Measurements from ENCODE around the gene ARL5B. TPM values are rescaled to one million over a fixed set of nuclear protein-coding genes. Genes with fewer than 3 reads are reported as not detected.

The ARL5B gene
- total and polyA plus RNA-seq, 8 donors, result 2.3 to 40.4 (median 3.9) TPM

DNA sequence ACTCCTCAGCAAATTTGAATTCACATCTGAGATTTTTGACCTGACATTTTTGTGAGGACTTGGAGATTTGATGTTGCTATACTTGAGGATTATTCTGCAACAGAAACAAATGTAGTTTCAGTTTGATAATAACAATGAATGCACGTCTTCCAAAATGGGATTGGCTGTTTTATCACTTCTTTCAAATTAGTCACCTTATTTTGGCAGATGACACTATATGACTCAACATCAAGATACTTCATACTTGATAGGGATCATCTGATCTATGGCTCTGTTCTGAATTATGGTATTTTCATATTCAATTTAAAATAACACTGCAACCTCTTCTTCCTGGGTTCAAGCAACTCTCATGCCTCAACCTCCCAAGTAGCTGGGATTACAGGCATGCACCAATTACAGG lies 24.2 kb downstream of the ARL5B start:
- intact Hi-C loops (cut with DNase I; ENCODE audit: low total_unique reads), result no loop called here
- no peak overlapping the region for H3K4me3 ChIP-seq
- TF ChIP-seq EP300 (IDR thresholded peaks at IDR 0.05) (no peak), POLR2A (IDR thresholded peaks at IDR 0.05) (no peak), POLR2AphosphoS5 (IDR thresholded peaks at IDR 0.05) (no peak)
- TF ChIP-seq, protein P1, sequence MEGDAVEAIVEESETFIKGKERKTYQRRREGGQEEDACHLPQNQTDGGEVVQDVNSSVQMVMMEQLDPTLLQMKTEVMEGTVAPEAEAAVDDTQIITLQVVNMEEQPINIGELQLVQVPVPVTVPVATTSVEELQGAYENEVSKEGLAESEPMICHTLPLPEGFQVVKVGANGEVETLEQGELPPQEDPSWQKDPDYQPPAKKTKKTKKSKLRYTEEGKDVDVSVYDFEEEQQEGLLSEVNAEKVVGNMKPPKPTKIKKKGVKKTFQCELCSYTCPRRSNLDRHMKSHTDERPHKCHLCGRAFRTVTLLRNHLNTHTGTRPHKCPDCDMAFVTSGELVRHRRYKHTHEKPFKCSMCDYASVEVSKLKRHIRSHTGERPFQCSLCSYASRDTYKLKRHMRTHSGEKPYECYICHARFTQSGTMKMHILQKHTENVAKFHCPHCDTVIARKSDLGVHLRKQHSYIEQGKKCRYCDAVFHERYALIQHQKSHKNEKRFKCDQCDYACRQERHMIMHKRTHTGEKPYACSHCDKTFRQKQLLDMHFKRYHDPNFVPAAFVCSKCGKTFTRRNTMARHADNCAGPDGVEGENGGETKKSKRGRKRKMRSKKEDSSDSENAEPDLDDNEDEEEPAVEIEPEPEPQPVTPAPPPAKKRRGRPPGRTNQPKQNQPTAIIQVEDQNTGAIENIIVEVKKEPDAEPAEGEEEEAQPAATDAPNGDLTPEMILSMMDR (IDR thresholded peaks at IDR 0.05), result no peak
- no peak for DNase-seq
- no peaks in the 10 kb centered on the region for H3K27me3 ChIP-seq
- no peaks in the 10 kb centered on the region for H3K9me3 ChIP-seq
- WGBS, 5 donors, result 34 to 46% (median 42%) methylated on average over 1 of the region's 1 CpG
- no peak overlapping the region for H3K27ac ChIP-seq
- no peaks in the 10 kb centered on the region for H3K4me1 ChIP-seq
- H3K36me3 ChIP-seq, result peaks cover 0 to 6% (median 0%) of the 10 kb centered on the region in 4 donors

DNA sequence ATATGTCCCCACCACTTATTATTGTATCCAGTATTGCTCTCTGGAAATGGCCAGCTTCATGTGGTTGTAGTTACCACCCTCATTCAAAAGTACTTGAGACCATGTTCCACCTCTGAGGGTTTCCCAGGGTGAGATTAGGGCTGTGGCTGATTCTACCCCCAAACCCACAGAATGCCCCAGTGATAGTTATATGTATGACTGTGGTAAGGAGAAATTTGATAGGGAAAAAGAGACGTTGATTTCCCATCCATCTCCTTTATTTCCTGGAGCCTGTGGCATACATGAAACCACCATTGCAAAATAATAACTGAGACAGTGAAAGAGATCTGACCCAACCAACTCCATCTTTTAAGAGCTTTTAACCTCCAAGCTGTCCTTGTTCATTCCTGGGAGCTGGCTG lies 25.2 kb downstream of the ARL5B start:
- no peak for DNase-seq
- H3K27me3 ChIP-seq, result no peaks in the 10 kb centered on the region
- WGBS, 5 donors, result 36 to 70% (median 62%) methylated on average over 1 of the region's 1 CpG
- no peaks in the 10 kb centered on the region for H3K4me1 ChIP-seq
- intact Hi-C loops (cut with DNase I; ENCODE audit: low total_unique reads), result no loop called here
- H3K9me3 ChIP-seq, result no peaks in the 10 kb centered on the region
- no peak overlapping the region for H3K27ac ChIP-seq
- H3K36me3 ChIP-seq, result peaks cover 0 to 6% (median 0%) of the 10 kb centered on the region in 4 donors
- no peak overlapping the region for H3K4me3 ChIP-seq
- TF ChIP-seq, protein P1 (IDR thresholded peaks at IDR 0.05), result no peak
- no peak for TF ChIP-seq POLR2AphosphoS5 (IDR thresholded peaks at IDR 0.05)
- TF ChIP-seq POLR2A (IDR thresholded peaks at IDR 0.05), result no peak
- no peak for TF ChIP-seq EP300 (IDR thresholded peaks at IDR 0.05)

DNA sequence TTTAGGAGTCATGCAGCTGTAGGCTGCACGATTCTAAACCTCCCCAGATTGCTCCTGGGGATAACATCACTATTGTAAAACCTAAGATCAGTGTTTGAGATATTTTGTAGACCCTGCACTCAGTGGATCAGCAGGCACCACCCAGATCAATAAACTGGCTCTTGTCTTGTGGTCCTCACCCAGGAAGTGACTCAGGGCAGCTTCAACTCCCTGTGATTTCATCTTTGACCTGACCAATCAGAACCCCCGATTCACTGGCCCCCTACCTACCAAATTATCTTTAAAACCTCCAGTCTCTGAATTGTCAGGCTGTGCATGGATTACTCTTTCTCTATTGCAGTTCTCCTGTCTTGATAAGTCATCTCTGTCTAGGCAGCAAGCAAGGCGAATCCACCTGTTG lies 25.7 kb downstream of the ARL5B start:
- DNase-seq, result no peak
- no peak for TF ChIP-seq EP300 (IDR thresholded peaks at IDR 0.05)
- TF ChIP-seq, protein P1 (IDR thresholded peaks at IDR 0.05), result no peak
- TF ChIP-seq POLR2AphosphoS5 (IDR thresholded peaks at IDR 0.05), result no peak
- no peak for TF ChIP-seq POLR2A (IDR thresholded peaks at IDR 0.05)
- Histone ChIP-seq H3K4me3 (no peak overlapping the region), H3K9me3 (no peaks in the 10 kb centered on the region), H3K36me3 (peaks cover 0 to 6% (median 0%) of the 10 kb centered on the region in 4 donors), H3K4me1 (no peaks in the 10 kb centered on the region), H3K27me3 (no peaks in the 10 kb centered on the region), H3K27ac (no peak overlapping the region)
- 59 to 73% (median 70%) methylated on average over 3 of the region's 3 CpGs for WGBS, 5 donors
- intact Hi-C loops (cut with DNase I; ENCODE audit: low total_unique reads), result no loop called here

DNA sequence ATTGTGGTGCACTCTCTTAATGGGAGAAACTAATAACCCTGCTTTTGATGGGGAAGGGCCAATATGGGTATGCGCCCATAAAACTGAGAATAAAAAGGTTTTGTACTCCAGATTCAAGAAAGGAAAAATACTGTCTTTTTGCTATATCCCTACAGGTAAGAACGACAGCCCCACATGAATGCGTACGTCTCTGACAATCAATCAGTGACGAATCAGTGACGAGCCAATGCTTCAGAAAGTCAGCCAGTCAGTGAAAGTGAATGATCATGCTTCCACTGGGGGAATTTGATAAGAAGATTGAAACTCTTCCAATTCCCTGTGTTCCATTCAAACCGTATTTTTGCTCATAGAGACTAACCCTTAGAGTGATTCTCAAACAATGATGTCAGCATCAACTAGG lies 26.3 kb downstream of the ARL5B start:
- no peaks in the 10 kb centered on the region for H3K9me3 ChIP-seq
- TF ChIP-seq EP300 (IDR thresholded peaks at IDR 0.05) (no peak), POLR2A (IDR thresholded peaks at IDR 0.05) (no peak), POLR2AphosphoS5 (IDR thresholded peaks at IDR 0.05) (no peak)
- TF ChIP-seq, protein P1 (IDR thresholded peaks at IDR 0.05), result no peak
- 71 to 82% (median 74%) methylated on average over 7 of the region's 7 CpGs for WGBS, 5 donors
- no peak for DNase-seq
- H3K27me3 ChIP-seq, result no peaks in the 10 kb centered on the region
- no peak overlapping the region for H3K27ac ChIP-seq
- H3K4me1 ChIP-seq, result no peaks in the 10 kb centered on the region
- H3K36me3 ChIP-seq, result peaks cover 0 to 6% (median 0%) of the 10 kb centered on the region in 4 donors
- H3K4me3 ChIP-seq, result no peak overlapping the region
- intact Hi-C loops (cut with DNase I; ENCODE audit: low total_unique reads), result no loop called here

Data from stomach (tissue), 9 donors.